Breast epithelium (tissue), 4 donors: ENCODE results near the gene TYW5. TPM values are rescaled to one million over a fixed set of nuclear protein-coding genes. Genes with fewer than 3 reads are reported as not detected.

Source experiments
- DNase-seq, 2 donors: peaks; one replicate each; pipeline ENCODE4 v3.0.0-alpha.2; 2019; ENCODE audit warnings: low spot score in 2 of 2
- H3K27ac ChIP-seq, 2 donors: fragments of 200-600 bp; sonication (generic) in 1 of 2; one replicate each; pipeline ENCODE4 v1.5.1; 2016 to 2019; ENCODE audit warnings: mild to moderate bottlenecking in 1 of 2
- H3K27me3 ChIP-seq, 2 donors: fragments of 200-600 bp; sonication (generic) in 1 of 2; one replicate each; pipeline versions ENCODE4 v1.5.1 to v1.6.0; 2017 to 2019; ENCODE audit warnings: control low read depth in 1 of 2, mild to moderate bottlenecking in 1 of 2
- H3K36me3 ChIP-seq: fragments of 200-600 bp; one replicate; pipeline ENCODE4 v1.5.1; 2019
- H3K4me1 ChIP-seq, 2 donors: fragments of 200-600 bp; sonication (generic); one replicate each; pipeline ENCODE4 v1.5.1; 2016 to 2019; ENCODE audit warnings: control low read depth in 1 of 2
- H3K4me3 ChIP-seq, 3 donors: fragments of 200-600 bp; sonication (generic); 1 replicate in 2 of 3; 2 replicates in 1 of 3; pipeline ENCODE4 v1.5.1; 2016 to 2019; ENCODE audit warnings: mild to moderate bottlenecking in 3 of 3, moderate library complexity in 2 of 3
- H3K9me3 ChIP-seq, 2 donors: fragments of 200-600 bp; sonication (generic) in 1 of 2; one replicate each; pipeline ENCODE4 v1.5.1; 2016 to 2019; ENCODE audit warnings: control low read depth in 1 of 2
- CTCF ChIP-seq, 3 donors: fragments of 450-650 bp; IDR thresholded peaks; one replicate each; pipeline ENCODE4 v1.5.1; 2016 to 2017; ENCODE audit warnings: antibody characterized with exemption in 3 of 3, mild to moderate bottlenecking in 3 of 3, moderate library complexity in 3 of 3
- POLR2A ChIP-seq: fragments of 450-650 bp; IDR thresholded peaks from one replicate; pipeline ENCODE4 v1.6.1; 2016; ENCODE audit warnings: antibody characterized with exemption, mild to moderate bottlenecking, moderate library complexity
- POLR2AphosphoS5 ChIP-seq, 3 donors: sonication (generic); formaldehyde crosslinking; IDR thresholded peaks; one replicate each; pipeline ENCODE4 v1.6.1; 2017; ENCODE audit warnings: antibody characterized with exemption in 3 of 3
- intact Hi-C: fragments of 100-400 bp; cut with DNase I; formaldehyde crosslinking; loops from one replicate; pipeline ENCODE4 v1.15.1; 2023; ENCODE audit warnings: low total_unique reads
- total RNA-seq, 3 donors: library from RNA; depleted of rRNA; stranded (reverse); fragments of >200 nt; gene quantifications; one replicate each; pipeline ENCODE4 v1.1.0, GENCODE V29; 2016

Gene TYW5
- total RNA-seq, 3 donors from 2014 or later, result 7.2 to 12.9 (median 9.8) TPM

GRCh38 chr2:199966405-199966804, 11.1 kb upstream of the TYW5 start:
- intact Hi-C loops, result no loop called here
- no peak for DNase-seq
- Histone ChIP-seq H3K27me3 (no peaks in the 10 kb centered on the region), H3K36me3 (peaks cover 6% of the 10 kb centered on the region), H3K4me3 (no peak overlapping the region), H3K9me3 (no peaks in the 10 kb centered on the region), H3K27ac (no peak overlapping the region), H3K4me1 (no peaks in the 10 kb centered on the region)
- TF ChIP-seq POLR2AphosphoS5 (IDR thresholded peaks at IDR 0.05) (no peak), POLR2A (no peak), CTCF (IDR thresholded peaks at IDR 0.05) (no peak)

- DNase-seq, result no peak
- intact Hi-C loops, result no loop called here
- H3K9me3 ChIP-seq, result no peaks in the 10 kb centered on the region
- TF ChIP-seq CTCF (IDR thresholded peaks at IDR 0.05) (no peak), POLR2AphosphoS5 (IDR thresholded peaks at IDR 0.05) (no peak), POLR2A (no peak)
- no peak overlapping the region for H3K4me3 ChIP-seq
- peaks cover 0 to 10% of the 10 kb centered on the region in 2 donors for H3K4me1 ChIP-seq
- H3K27me3 ChIP-seq, result no peaks in the 10 kb centered on the region
- peaks cover 6% of the 10 kb centered on the region for H3K36me3 ChIP-seq
- H3K27ac ChIP-seq, result no peak overlapping the region
Measured at GRCh38 chr2:199962203-199962602, 6.9 kb upstream of the TYW5 start.

- TF ChIP-seq CTCF (IDR thresholded peaks at IDR 0.05), result no peak
- no peak for TF ChIP-seq POLR2AphosphoS5 (IDR thresholded peaks at IDR 0.05)
- TF ChIP-seq POLR2A, result no peak
- Histone ChIP-seq H3K27ac (no peak overlapping the region), H3K9me3 (no peaks in the 10 kb centered on the region), H3K36me3 (peaks cover 6% of the 10 kb centered on the region), H3K4me1 (peaks cover 0 to 18% of the 10 kb centered on the region in 2 donors), H3K27me3 (no peaks in the 10 kb centered on the region), H3K4me3 (no peak overlapping the region)
- no peak for DNase-seq
- intact Hi-C loops, result loop anchor here (5.0 kb wide), 1 partner anchor 1174 kb away; no protein-coding TSS in a partner anchor
Measured at GRCh38 chr2:199958014-199958413, 2.7 kb upstream of the TYW5 start.

GRCh38 chr2:199956062-199956380, 730 bp upstream of the TYW5 start:
- Histone ChIP-seq H3K36me3 (no peaks in the 10 kb centered on the region), H3K27me3 (no peaks in the 10 kb centered on the region), H3K9me3 (no peaks in the 10 kb centered on the region), H3K4me3 (peak overlapping the region; percentile 94 to 99 (median 96)), H3K27ac (peak overlapping the region; percentile 85 to 95), H3K4me1 (peaks cover 0 to 18% of the 10 kb centered on the region in 2 donors)
- intact Hi-C loops, result loop anchor here (5.0 kb wide), 1 partner anchor 1176 kb away; no protein-coding TSS in a partner anchor
- no peak for TF ChIP-seq POLR2AphosphoS5 (IDR thresholded peaks at IDR 0.05)
- no peak for TF ChIP-seq POLR2A
- TF ChIP-seq CTCF (IDR thresholded peaks at IDR 0.05), result no peak
- no peak for DNase-seq

- Histone ChIP-seq H3K27ac (peak overlapping the region; percentile 85 to 95), H3K27me3 (no peaks in the 10 kb centered on the region), H3K9me3 (no peaks in the 10 kb centered on the region), H3K36me3 (no peaks in the 10 kb centered on the region), H3K4me3 (peak overlapping the region; percentile 94 to 99 (median 96)), H3K4me1 (peaks cover 0 to 18% of the 10 kb centered on the region in 2 donors)
- TF ChIP-seq CTCF (IDR thresholded peaks at IDR 0.05) (no peak), POLR2A (no peak), POLR2AphosphoS5 (IDR thresholded peaks at IDR 0.05) (no peak)
- intact Hi-C loops, result loop anchor here (5.0 kb wide), 1 partner anchor 1177 kb away; no protein-coding TSS in a partner anchor
- DNase-seq, result no peak
Measured at GRCh38 chr2:199955007-199955338, 318 bp downstream of the TYW5 start.
